Activated T-helper 1 cell treated with Interleukin-2 at 50 U/mL for 16 hours (primary cell): ENCODE measurements around the gene NUDT19.
"Not testable (repeated sequence)": the region's sequence is repeated elsewhere in the genome, so short reads cannot be mapped to it uniquely, and the experiment has no call there.

Experiments used
- DNase-seq: peaks from one replicate; pipeline ENCODE4 v3.0.0-alpha.2; 2020; ENCODE audit warnings: low read depth

NUDT19 gene

DNA sequence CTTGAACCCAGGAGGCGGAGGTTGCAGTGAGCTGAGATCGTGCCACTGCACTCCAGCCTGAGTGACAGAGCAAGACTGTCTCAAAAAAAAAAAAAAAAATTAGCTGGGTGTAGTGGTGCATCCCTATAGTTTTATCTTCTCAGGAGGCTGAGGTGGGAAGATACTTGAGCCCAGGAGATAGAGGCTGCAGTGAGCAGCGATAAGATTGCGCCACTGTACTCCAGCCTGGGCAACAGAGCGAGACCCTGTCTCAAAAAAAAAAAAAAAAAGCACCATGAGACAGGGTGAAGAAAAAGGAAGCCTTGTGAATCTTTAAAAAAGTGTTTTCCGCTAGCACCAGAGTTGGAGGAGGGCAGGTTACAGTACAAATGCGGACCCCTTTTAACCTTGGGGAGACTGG is 24.6 kb downstream of the NUDT19 start:
- DNase-seq: not testable (repeated sequence)

DNA sequence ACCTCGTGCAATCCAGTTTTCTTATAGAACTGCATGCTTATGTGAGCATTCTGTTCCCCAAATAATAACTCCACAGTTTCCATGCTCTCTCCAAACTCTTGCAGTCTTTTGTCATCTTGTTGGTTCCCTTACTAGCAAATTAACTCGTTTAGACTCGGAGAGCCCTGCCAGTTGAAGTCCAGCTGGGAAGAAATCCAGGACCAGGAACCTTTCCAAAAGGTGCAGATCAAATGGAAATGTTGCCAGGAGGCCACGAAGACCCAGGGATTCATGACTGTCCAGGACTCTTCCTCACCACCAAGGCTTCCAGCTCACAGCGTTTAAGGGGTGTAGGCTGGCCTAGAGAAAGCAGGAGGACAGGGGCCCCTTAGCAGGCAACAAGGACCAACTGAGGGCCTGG is 25.9 kb downstream of the NUDT19 start:
- no peak for DNase-seq

DNA sequence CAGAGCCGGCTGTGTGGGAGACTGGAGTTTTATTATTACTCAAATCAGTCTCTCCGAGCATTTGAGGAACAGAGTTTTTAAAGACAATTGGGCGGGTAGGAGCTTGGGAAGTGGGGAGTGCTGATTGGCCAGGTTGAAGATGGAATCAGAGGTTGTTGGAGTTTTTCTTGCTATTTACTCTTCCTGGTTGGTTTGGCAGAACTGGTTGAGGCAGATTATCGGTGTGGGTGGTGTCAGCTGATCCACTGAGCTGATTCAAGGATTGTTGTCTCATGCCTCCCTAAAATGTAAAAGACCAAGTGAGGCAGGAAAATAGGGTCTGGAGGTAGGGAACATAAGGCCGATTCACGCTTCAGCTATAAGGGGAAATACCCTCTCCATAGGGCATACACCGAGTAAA is 26.7 kb downstream of the NUDT19 start:
- DNase-seq: no peak

GRCh38 chr19:32719611-32720059 is 28.0 kb downstream of the NUDT19 start, which contains the start of gene TDRD12:
TDRD12 (plus strand) TSS chr19:32719767; CDS start chr19:32720073, 306 bp downstream.
- no peak for DNase-seq

DNA sequence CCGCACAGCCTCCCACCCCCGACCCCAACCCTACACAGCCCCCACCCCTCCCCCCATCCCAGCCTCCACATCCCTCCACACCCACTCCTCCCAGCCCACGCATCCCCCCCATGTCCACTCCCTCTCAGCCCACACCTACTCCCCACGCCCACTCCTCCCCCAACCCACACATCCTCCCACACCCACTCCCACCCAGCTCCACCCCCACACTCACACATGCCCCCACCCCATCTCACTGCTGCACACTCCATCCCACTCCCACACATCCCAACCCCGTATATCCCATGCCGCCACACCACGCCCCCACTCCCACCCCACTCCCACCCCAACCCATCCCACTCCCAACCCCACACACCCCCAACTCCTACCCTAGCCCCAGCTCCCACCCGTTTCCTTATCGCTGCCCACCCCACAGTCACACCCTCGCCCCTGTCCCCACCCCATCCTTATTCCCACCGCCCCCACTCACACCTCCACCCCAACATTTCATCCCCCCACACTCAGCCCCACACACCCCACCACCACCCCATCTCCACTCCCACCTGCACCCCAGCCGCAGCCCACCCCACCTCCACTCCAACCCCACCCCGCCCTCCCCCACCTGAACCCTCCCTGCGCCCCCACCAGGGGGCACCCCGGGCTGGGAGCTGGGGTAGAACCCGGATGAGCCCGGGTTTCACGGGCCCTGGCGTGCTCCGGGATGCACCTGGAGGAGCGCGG is 28.8 kb downstream of the NUDT19 start:
- DNase-seq: no peak

DNA sequence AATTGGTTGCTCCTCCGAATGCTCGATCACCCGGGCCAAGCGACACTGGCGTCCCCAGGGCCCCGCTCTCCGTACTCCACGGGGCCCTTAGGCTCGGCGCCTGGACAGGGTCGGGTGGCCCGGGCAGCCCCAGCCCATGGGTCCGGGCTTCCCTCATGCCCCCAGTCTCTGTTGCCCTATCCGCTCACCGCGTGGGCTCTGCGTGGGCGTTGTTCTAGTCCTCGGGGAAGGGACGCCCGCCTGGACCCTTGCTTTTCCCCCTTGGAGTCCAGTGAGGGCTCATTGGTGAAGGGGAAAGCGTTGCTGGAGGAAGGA is 29.3 kb downstream of the NUDT19 start:
- DNase-seq: no peak

DNA sequence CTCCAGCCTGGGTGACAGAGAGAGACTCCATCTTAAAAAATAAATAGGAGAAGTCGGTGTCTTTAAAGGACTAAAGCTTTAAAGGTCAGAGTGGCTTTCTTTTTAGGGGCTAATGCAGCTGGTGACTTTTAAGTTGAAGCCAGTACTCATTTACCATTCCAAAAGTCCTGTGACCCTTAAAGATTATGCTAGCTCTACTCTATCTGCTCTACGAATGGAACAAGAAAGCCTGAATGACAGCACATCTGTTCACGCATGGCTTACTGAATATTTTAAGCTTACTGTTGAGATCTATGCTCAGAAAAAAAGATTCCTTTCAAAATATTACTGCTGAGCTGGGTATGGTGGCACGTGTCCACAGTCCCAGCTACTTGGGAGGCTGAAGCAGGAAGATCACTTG is 44.3 kb downstream of the NUDT19 start:
- DNase-seq: no peak

GRCh38 chr19:32743021-32743420 is 51.4 kb downstream of the NUDT19 start:
- DNase-seq: no peak

GRCh38 chr19:32743447-32743846 is 51.8 kb downstream of the NUDT19 start:
- no peak for DNase-seq

DNA sequence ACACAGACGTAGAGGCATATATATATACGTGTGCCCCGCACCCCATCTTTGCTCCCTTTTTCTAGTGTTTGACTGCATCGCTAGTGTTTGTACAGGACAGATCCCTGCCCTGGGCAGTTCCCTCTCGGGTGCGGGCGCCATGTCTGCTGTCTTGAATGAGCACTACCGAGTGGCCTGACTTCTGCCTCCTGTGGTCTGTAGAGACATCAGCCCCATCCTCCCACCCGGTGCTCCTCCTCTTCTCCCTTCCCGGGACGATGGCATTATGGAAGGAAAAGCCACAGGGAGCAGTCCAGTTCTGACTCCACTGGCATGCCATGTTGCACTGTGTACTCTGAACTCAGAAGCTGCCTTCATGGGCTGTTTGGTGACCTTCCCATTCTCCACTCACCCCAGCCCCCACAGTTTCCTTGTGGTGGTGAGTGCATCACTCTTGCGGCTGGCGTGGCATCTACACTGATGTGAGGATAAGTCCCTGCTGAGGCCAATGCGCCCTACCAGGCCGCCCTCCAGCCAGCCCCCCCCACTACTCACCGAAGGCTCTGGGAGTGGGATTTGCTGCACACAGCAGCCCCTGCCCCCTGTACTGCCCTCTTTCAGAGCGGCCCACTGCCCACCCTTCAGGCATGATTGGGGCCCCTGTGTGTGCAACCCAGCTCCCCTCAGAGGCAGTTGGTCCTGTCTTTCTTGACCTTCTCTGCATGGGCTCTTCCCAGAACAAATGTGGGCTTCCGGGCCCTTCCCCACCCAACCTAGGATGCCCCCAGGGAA is 53.1 kb downstream of the NUDT19 start:
- no peak for DNase-seq

GRCh38 chr19:32745594-32746251 is 54.1 kb downstream of the NUDT19 start:
- DNase-seq: not testable (repeated sequence)

- not testable (repeated sequence) for DNase-seq
These were observed 55.1 kb downstream of the NUDT19 start for GRCh38 chr19:32746631-32747196.

DNA sequence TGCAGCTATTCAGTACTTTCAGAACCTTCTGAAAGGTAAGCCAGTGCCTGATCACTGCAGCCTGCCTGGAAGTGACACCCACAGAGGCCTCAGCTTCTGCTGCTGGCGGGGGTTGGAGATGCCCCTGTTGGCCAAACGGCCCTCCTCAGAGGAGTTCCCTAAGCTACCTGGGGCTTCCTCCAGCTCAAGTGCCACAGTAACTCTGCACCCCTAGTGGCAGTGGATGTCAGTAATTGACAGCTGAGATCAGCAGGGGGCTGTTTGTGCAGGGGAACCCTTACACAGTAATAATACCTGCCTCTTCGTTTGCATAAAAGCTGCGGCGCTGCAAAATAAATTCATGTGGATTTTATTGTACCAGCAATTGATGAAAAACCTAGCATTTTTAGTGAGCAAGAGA is 56.9 kb downstream of the NUDT19 start:
- no peak for DNase-seq

GRCh38 chr19:32748948-32749347 is 57.3 kb downstream of the NUDT19 start:
- DNase-seq: no peak

DNA sequence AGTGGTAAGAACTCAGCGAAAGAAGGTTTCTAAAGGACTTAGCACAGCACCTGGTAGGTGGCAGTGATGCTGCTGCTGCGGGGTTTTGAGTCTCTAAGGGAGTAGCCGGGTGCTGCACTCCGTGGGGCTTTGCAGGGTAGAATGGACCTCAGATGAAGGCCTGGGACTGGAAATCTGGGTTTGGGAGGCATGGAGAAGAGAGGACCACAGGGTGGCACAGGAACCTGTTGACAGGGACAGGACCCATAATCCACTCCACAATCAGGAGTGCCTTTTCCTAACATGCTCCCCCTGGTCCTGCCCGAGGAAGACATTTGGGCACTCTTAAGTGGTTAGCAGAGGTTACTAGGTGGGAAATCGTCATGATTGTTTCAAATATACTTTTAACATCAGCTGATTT is 57.7 kb downstream of the NUDT19 start:
- DNase-seq: no peak

DNA sequence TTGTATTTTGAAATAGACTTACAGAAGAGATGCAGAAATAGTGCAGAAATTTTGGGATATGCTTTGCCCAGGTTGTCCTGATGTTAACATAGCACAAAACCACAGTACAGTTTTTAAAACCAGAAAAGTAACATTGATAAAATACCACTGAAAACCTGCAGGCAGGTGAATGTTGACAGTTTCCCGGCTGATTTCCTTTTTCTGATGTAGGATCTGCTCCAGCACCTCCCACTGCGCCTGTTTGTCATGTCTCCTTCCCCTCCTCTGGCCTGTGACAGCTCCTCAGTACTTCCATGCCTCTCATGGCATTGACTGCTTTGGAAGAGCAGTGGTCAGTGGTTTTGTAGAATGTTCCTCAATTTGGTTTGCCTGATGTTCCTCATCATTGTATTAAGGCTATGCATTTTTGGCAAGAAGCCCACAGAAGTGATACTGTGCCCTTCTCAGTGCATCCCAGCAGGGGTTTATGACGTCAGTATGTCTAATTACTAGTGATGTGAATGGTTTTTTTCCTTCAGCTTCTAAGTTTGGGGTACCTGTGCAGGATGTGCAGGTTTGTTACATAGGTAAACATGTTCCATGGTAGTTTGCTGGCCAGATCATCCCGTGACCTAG is 58.9 kb downstream of the NUDT19 start:
- no peak for DNase-seq

DNA sequence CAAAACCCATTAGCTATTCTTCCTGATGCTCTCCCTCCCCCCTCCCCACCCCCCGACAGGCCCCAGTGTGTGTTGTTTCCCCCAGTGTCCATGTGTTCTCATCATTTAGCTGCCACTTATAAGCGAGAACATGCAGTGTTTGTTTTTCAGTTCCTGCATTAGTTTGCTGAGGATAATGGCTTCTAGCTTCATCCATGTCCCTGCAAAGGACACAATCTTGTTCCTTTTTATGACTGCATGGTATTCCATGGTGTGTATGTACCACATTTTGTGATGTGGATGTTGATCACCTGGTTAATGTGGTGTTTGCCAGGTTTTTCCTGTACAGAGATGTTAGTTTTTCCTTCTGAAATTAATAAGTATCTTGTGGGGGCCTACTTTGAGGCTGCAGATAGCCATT is 59.4 kb downstream of the NUDT19 start:
- no peak for DNase-seq

DNA sequence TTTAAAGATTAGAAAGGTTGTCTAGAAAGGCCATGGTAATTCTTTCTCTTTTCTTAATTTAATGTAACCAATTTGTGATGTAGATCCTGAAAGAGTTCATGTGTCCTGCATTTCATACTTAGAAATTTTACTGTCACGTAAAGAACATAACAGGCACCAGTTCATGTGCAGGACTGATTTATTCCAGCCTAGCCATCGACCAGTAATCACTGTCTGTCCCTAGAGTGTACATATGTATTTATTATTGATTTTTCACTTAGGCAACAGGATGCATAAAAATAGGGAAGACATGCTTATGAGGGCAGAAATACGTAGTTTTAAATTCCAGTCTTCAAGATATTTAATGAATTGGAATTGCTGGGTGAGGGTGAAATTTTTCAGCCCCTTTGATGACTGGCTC is 65.6 kb downstream of the NUDT19 start:
- DNase-seq: no peak
